ENCODE results near the gene FAM50B. TPM values are rescaled to one million over a fixed set of nuclear protein-coding genes. Genes with fewer than 3 reads are reported as not detected.

FAM50B gene
- total and polyA plus RNA-seq, 2 experiments from 2014 or later = 1.1 to 1.6 TPM

GRCh38 chr6:3825331-3825831, 23.8 kb upstream of the FAM50B start:
- H3K9me3 ChIP-seq (ENCODE audit: low read depth) = no peaks in the 10 kb centered on the region
- WGBS (ENCODE audit: low lambda C conversion rate, missing lambda C conversion rate) = 53% methylated on average over 15 of the region's 15 CpGs
- DNase-seq (ENCODE audit: low spot score) = peak; percentile 55

GRCh38 chr6:3825851-3826581, 23.2 kb upstream of the FAM50B start:
- peak overlapping the region; percentile 95 for H3K27ac ChIP-seq
- peaks cover 16% of the 10 kb centered on the region for H3K4me1 ChIP-seq (ENCODE audit: insufficient read depth)
- DNase-seq (ENCODE audit: low spot score) = peak; percentile 88
- H3K9me3 ChIP-seq (ENCODE audit: low read depth) = no peaks in the 10 kb centered on the region
- peak overlapping the region; percentile 58 for H3K4me2 ChIP-seq
- WGBS (ENCODE audit: low lambda C conversion rate, missing lambda C conversion rate) = 33% methylated on average over 15 of the region's 15 CpGs
- TF ChIP-seq EZH2phosphoT487 (IDR thresholded peaks at IDR 0.05; ENCODE audit: low read depth, severe bottlenecking, unreplicated experiment) = no peak
- no peak for TF ChIP-seq CTCF (IDR thresholded peaks at IDR 0.05; ENCODE audit: poor library complexity)
- no peak for TF ChIP-seq EZH2 (IDR thresholded peaks at IDR 0.05; ENCODE audit: borderline replicate concordance)
- no peaks in the 10 kb centered on the region for H3K9me2 ChIP-seq (replicated peaks; ENCODE audit: insufficient read depth)
- no peaks in the 10 kb centered on the region for H3K27me3 ChIP-seq
- no peak overlapping the region for H3K4me3 ChIP-seq
- H4K20me1 ChIP-seq (ENCODE audit: insufficient read depth, poor library complexity, severe bottlenecking) = no peaks in the 10 kb centered on the region
- H2AFZ ChIP-seq = peak overlapping the region; percentile 3
- no peaks in the 10 kb centered on the region for H3K36me3 ChIP-seq (replicated peaks; ENCODE audit: insufficient read depth, low read depth)
- H3K79me2 ChIP-seq = no peaks in the 10 kb centered on the region

More at GRCh38 chr6:3825331-3825831, 23.8 kb upstream of the FAM50B start:
- Histone ChIP-seq H4K20me1 (ENCODE audit: insufficient read depth, poor library complexity, severe bottlenecking) (no peaks in the 10 kb centered on the region), H3K27ac (peak overlapping the region; percentile 95), H3K4me2 (peak overlapping the region; percentile 58), H2AFZ (no peak overlapping the region), H3K27me3 (no peaks in the 10 kb centered on the region), H3K9me2 (replicated peaks; ENCODE audit: insufficient read depth) (no peaks in the 10 kb centered on the region), H3K36me3 (replicated peaks; ENCODE audit: insufficient read depth, low read depth) (no peaks in the 10 kb centered on the region), H3K79me2 (no peaks in the 10 kb centered on the region), H3K4me3 (no peak overlapping the region), H3K4me1 (ENCODE audit: insufficient read depth) (peaks cover 16% of the 10 kb centered on the region)
- TF ChIP-seq EZH2 (IDR thresholded peaks at IDR 0.05; ENCODE audit: borderline replicate concordance) = no peak
- peak; percentile 44 for TF ChIP-seq CTCF (IDR thresholded peaks at IDR 0.05; ENCODE audit: poor library complexity)
- no peak for TF ChIP-seq EZH2phosphoT487 (IDR thresholded peaks at IDR 0.05; ENCODE audit: low read depth, severe bottlenecking, unreplicated experiment)

- no peak for DNase-seq (ENCODE audit: low spot score)
- Histone ChIP-seq H3K27ac (no peak overlapping the region), H3K9me3 (ENCODE audit: low read depth) (no peaks in the 10 kb centered on the region), H3K4me1 (ENCODE audit: insufficient read depth) (peaks cover 10% of the 10 kb centered on the region), H3K79me2 (no peaks in the 10 kb centered on the region), H4K20me1 (ENCODE audit: insufficient read depth, poor library complexity, severe bottlenecking) (no peaks in the 10 kb centered on the region), H2AFZ (no peak overlapping the region), H3K4me2 (no peak overlapping the region), H3K27me3 (no peaks in the 10 kb centered on the region), H3K36me3 (replicated peaks; ENCODE audit: insufficient read depth, low read depth) (no peaks in the 10 kb centered on the region), H3K4me3 (no peak overlapping the region), H3K9me2 (replicated peaks; ENCODE audit: insufficient read depth) (no peaks in the 10 kb centered on the region)
- 85% methylated on average over 5 of the region's 5 CpGs for WGBS (ENCODE audit: low lambda C conversion rate, missing lambda C conversion rate)
- no peak for TF ChIP-seq EZH2 (IDR thresholded peaks at IDR 0.05; ENCODE audit: borderline replicate concordance)
- no peak for TF ChIP-seq EZH2phosphoT487 (IDR thresholded peaks at IDR 0.05; ENCODE audit: low read depth, severe bottlenecking, unreplicated experiment)
- no peak for TF ChIP-seq CTCF (IDR thresholded peaks at IDR 0.05; ENCODE audit: poor library complexity)
Observed at GRCh38 chr6:3829285-3829684, 19.9 kb upstream of the FAM50B start.
